GM12878 (cell line): Measurements from ENCODE around the gene NMUR1.

Experiments
- EGR1 ChIP-seq, 2 experiments: IDR thresholded peaks; 1 replicate in 1 of 2; 2 replicates in 1 of 2; pipeline ENCODE4 v1.6.1; 2011 to 2012; ENCODE audit warnings: low read depth in 2 of 2, low read length in 2 of 2, borderline replicate concordance in 1 of 2, mild to moderate bottlenecking in 1 of 2, moderate library complexity in 1 of 2
- EP300 ChIP-seq, 2 experiments: fragments of 150-350 bp in 1 of 2; IDR thresholded peaks; 2 replicates each; pipeline ENCODE4 v1.6.1; 2011 to 2012; ENCODE audit warnings: low read depth in 2 of 2, low read length in 2 of 2, borderline replicate concordance in 1 of 2, improper control_type of control experiment in 1 of 2, inconsistent platforms in 1 of 2; ENCODE audit not compliant: control insufficient read depth in 1 of 2
- RAD21 ChIP-seq: IDR thresholded peaks from 2 replicates; pipeline ENCODE4 v1.6.1; 2011; ENCODE audit warnings: mild to moderate bottlenecking, low read depth, low read length, moderate library complexity; ENCODE audit not compliant: insufficient read depth
- RCOR1 ChIP-seq: conservative IDR thresholded peaks from 2 replicates; pipeline ENCODE4 v1.6.1; 2012; ENCODE audit warnings: low read depth, low read length, improper control_type of control experiment
- TF ChIP-seq, protein P1 (sequence below), 3 experiments: IDR thresholded peaks in 2 of 3; conservative IDR thresholded peaks in 1 of 3; 2 replicates each; pipeline ENCODE4 v1.5.1; 2011; ENCODE audit warnings: low read depth in 3 of 3, low read length in 3 of 3, mild to moderate bottlenecking in 3 of 3, control low read depth in 2 of 3, moderate library complexity in 2 of 3, inconsistent platforms in 1 of 3, mixed read lengths in 1 of 3; ENCODE audit not compliant: control insufficient read depth in 2 of 3, insufficient read depth in 1 of 3; ENCODE audit errors: extremely low read depth in 1 of 3

- TF ChIP-seq, protein P1, sequence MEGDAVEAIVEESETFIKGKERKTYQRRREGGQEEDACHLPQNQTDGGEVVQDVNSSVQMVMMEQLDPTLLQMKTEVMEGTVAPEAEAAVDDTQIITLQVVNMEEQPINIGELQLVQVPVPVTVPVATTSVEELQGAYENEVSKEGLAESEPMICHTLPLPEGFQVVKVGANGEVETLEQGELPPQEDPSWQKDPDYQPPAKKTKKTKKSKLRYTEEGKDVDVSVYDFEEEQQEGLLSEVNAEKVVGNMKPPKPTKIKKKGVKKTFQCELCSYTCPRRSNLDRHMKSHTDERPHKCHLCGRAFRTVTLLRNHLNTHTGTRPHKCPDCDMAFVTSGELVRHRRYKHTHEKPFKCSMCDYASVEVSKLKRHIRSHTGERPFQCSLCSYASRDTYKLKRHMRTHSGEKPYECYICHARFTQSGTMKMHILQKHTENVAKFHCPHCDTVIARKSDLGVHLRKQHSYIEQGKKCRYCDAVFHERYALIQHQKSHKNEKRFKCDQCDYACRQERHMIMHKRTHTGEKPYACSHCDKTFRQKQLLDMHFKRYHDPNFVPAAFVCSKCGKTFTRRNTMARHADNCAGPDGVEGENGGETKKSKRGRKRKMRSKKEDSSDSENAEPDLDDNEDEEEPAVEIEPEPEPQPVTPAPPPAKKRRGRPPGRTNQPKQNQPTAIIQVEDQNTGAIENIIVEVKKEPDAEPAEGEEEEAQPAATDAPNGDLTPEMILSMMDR (IDR thresholded peaks at IDR 0.05 in 2 of 3, conservative IDR thresholded peaks at IDR 0.05 in 1 of 3; ENCODE audit: control insufficient read depth in 2 of 3, extremely low read depth in 1 of 3, insufficient read depth in 1 of 3, low read depth in 3 of 3, low read length in 3 of 3), result no peak
- no peak for TF ChIP-seq RAD21
- no peak for TF ChIP-seq RCOR1
- no peak for TF ChIP-seq EP300 (IDR thresholded peaks at IDR 0.05; ENCODE audit: borderline replicate concordance in 1 of 2, control insufficient read depth in 1 of 2, low read depth in 2 of 2, low read length in 2 of 2)
- no peak for TF ChIP-seq EGR1 (IDR thresholded peaks at IDR 0.05; ENCODE audit: borderline replicate concordance in 1 of 2, low read depth in 2 of 2, low read length in 2 of 2)
Observed at GRCh38 chr2:231531883-231532755, 1.9 kb upstream of the NMUR1 start.
